HCT116 (cell line): ENCODE results near the gene AEBP2. TPM values are rescaled to one million over a fixed set of nuclear protein-coding genes. Genes with fewer than 3 reads are reported as not detected.

ENCODE experiments used
- ATAC-seq: fragments of 200-7000 bp; cut with Tn5 transposase; 2 replicates; pipeline ENCODE4 v1.9.1; 2020; ENCODE audit warnings: mild to moderate bottlenecking, moderate library complexity
- BruUV-seq: library from RNA; stranded (reverse); fragments of 400-500 nt; replicated peaks from 2 replicates; lab custom pipeline; 2021; lab: Mats Ljungman, UMichigan
- CTCF ChIA-PET: fragments of 300-600 bp; sonication (Branson Sonifier 250); formaldehyde crosslinking; loops from one replicate; lab custom pipeline; 2021; ENCODE audit warnings: antibody characterized with exemption; lab: Charles Lee
- POLR2A ChIA-PET: fragments of 300-600, 350-600 bp; sonication (Branson Sonifier 250); formaldehyde crosslinking; loops from one replicate; lab custom pipeline; 2021; ENCODE audit warnings: antibody characterized with exemption; lab: Charles Lee
- RAD21 ChIA-PET, 2 experiments: fragments of 300-600 bp; sonication (Branson Sonifier 250); formaldehyde crosslinking; loops; one replicate each; lab custom pipeline; 2023; ENCODE audit warnings: low total read pairs in 2 of 2; ENCODE audit not compliant: uncharacterized antibody in 2 of 2, unreplicated experiment in 2 of 2, low non-redundant PET in 1 of 2; lab: Charles Lee
- DNase-seq: peaks from one replicate; pipeline ENCODE4 v3.0.0-alpha.2; 2010; ENCODE audit warnings: low read depth, low spot score
- H2AFZ ChIP-seq: fragments of 200-600 bp; shearing (Covaris generic), sonication (generic); 2 replicates; pipeline ENCODE4 v1.6.1; 2017; ENCODE audit warnings: low read depth, mixed run types, mixed read lengths, antibody characterized with exemption, low read length; ENCODE audit not compliant: poor library complexity, severe bottlenecking
- H3K27ac ChIP-seq: 2 replicates; pipeline ENCODE4 v1.5.1; 2012; ENCODE audit warnings: low read depth, low read length
- H3K27me3 ChIP-seq: fragments of 200-600 bp; sonication (generic); 2 replicates; pipeline ENCODE4 v1.6.1; 2016; ENCODE audit warnings: mixed run types, low read length, mixed read lengths; ENCODE audit not compliant: insufficient read depth
- H3K36me3 ChIP-seq, 2 experiments: fragments of 200-500 bp in 1 of 2; fragments of 200-600 bp in 1 of 2; sonication (Bioruptor generic) in 1 of 2; sonication (generic) in 1 of 2; 2 replicates each; pipeline versions ENCODE4 v1.5.1 to v1.6.1; 2014 to 2016; ENCODE audit warnings: low read length in 2 of 2, inconsistent platforms in 1 of 2, mixed read lengths in 1 of 2, mixed run types in 1 of 2; ENCODE audit not compliant: insufficient read depth in 2 of 2, control insufficient read depth in 1 of 2
- H3K4me1 ChIP-seq, 2 experiments: fragments of 200-600 bp in 1 of 2; sonication (generic) in 1 of 2; 2 replicates each; pipeline versions ENCODE4 v1.5.1 to v1.6.1; 2012 to 2017; ENCODE audit warnings: low read length in 2 of 2, inconsistent platforms in 1 of 2, mild to moderate bottlenecking in 1 of 2, mixed read lengths in 1 of 2, mixed run types in 1 of 2, moderate library complexity in 1 of 2; ENCODE audit not compliant: insufficient read depth in 2 of 2, control insufficient read depth in 1 of 2
- H3K4me2 ChIP-seq: fragments of 200-600 bp; sonication (generic); 2 replicates; pipeline ENCODE4 v1.6.1; 2017; ENCODE audit warnings: mixed run types, low read length, mixed read lengths
- H3K4me3 ChIP-seq, 2 experiments: fragments of 200-600 bp in 1 of 2; sonication (generic) in 1 of 2; replicated peaks in 1 of 2; 2 replicates each; pipeline ENCODE4 v1.5.1; 2011 to 2016; ENCODE audit warnings: low read length in 2 of 2, control low read depth in 1 of 2, low read depth in 1 of 2, mild to moderate bottlenecking in 1 of 2, mixed read lengths in 1 of 2, mixed run types in 1 of 2
- H3K79me2 ChIP-seq: fragments of 200-600 bp; sonication (generic); 2 replicates; pipeline ENCODE4 v1.6.1; 2017; ENCODE audit warnings: mild to moderate bottlenecking, mixed run types, low read length, moderate library complexity, mixed read lengths; ENCODE audit not compliant: insufficient read depth
- H3K9ac ChIP-seq: fragments of 200-600 bp; sonication (generic); 2 replicates; pipeline ENCODE4 v1.6.1; 2016; ENCODE audit warnings: low read length, mixed read lengths
- H3K9me2 ChIP-seq: fragments of 200-600 bp; sonication (generic), shearing (Covaris generic); 2 replicates; pipeline ENCODE4 v1.6.1; 2017; ENCODE audit warnings: mixed run types, mild to moderate bottlenecking, moderate library complexity; ENCODE audit not compliant: insufficient read depth
- H3K9me3 ChIP-seq, 2 experiments: fragments of 200-500 bp in 1 of 2; fragments of 200-600 bp in 1 of 2; sonication (Bioruptor generic) in 1 of 2; sonication (generic) in 1 of 2; 2 replicates each; pipeline ENCODE4 v1.6.1; 2014 to 2017; ENCODE audit warnings: low read length in 2 of 2, mixed read lengths in 2 of 2, inconsistent platforms in 1 of 2, low read depth in 1 of 2, mild to moderate bottlenecking in 1 of 2, mixed run types in 1 of 2, moderate library complexity in 1 of 2; ENCODE audit not compliant: control insufficient read depth in 1 of 2, insufficient read depth in 1 of 2
- H4K20me1 ChIP-seq: fragments of 200-600 bp; sonication (generic), shearing (Covaris generic); 2 replicates; pipeline ENCODE4 v1.6.1; 2017; ENCODE audit warnings: mixed run types, mild to moderate bottlenecking, moderate library complexity; ENCODE audit not compliant: insufficient read depth
- CEBPB ChIP-seq: IDR thresholded peaks from 2 replicates; pipeline ENCODE4 v1.6.1; 2012; ENCODE audit warnings: low read depth
- EGR1 ChIP-seq: IDR thresholded peaks from 2 replicates; pipeline ENCODE4 v1.6.1; 2012; ENCODE audit warnings: low read depth
- POLR2AphosphoS5 ChIP-seq: IDR thresholded peaks from 2 replicates; pipeline ENCODE4 v1.6.1; 2011; ENCODE audit warnings: mild to moderate bottlenecking, low read depth, low read length, moderate library complexity
- SIN3A ChIP-seq: IDR thresholded peaks from 2 replicates; pipeline ENCODE4 v1.6.1; 2012; ENCODE audit warnings: low read depth
- SP1 ChIP-seq: IDR thresholded peaks from 2 replicates; pipeline ENCODE4 v1.6.1; 2012; ENCODE audit warnings: low read depth
- ZNF274 ChIP-seq: fragments of 200-500 bp; sonication (Bioruptor generic); IDR thresholded peaks from 2 replicates; pipeline ENCODE4 v1.6.1; 2014; ENCODE audit warnings: mild to moderate bottlenecking, low read depth, low read length, inconsistent platforms
- intact Hi-C: fragments of 100-400 bp; cut with micrococcal nuclease; formaldehyde crosslinking; loops from 2 replicates; pipeline ENCODE4 v1.10.0; 2022
- total RNA-seq: library from RNA; stranded (reverse); gene quantifications from one replicate; pipeline ENCODE4 v1.2.1, GENCODE V29; 2021; ENCODE audit not compliant: unreplicated experiment
- TF ChIP-seq, protein P1 (sequence below), 3 experiments: fragments of 200-600 bp in 1 of 3; sonication (generic) in 1 of 3; IDR thresholded peaks in 2 of 3; conservative IDR thresholded peaks in 1 of 3; 2 replicates each; pipeline ENCODE4 v1.5.1; 2012 to 2017; ENCODE audit warnings: low read depth in 2 of 3, low read length in 2 of 3, antibody characterized with exemption in 1 of 3, borderline replicate concordance in 1 of 3, control low read depth in 1 of 3, mild to moderate bottlenecking in 1 of 3, mixed read lengths in 1 of 3, mixed run types in 1 of 3, moderate library complexity in 1 of 3; ENCODE audit not compliant: insufficient read depth in 1 of 3
- TF ChIP-seq, protein P2 (sequence below): IDR thresholded peaks from 2 replicates; pipeline ENCODE4 v1.6.1; 2012
- TF ChIP-seq, protein P3 (sequence below): IDR thresholded peaks from 2 replicates; pipeline ENCODE4 v1.6.1; 2012; ENCODE audit warnings: low read depth

The AEBP2 gene
- total RNA-seq, 1 experiment from 2014 or later = 44.6 TPM

DNA sequence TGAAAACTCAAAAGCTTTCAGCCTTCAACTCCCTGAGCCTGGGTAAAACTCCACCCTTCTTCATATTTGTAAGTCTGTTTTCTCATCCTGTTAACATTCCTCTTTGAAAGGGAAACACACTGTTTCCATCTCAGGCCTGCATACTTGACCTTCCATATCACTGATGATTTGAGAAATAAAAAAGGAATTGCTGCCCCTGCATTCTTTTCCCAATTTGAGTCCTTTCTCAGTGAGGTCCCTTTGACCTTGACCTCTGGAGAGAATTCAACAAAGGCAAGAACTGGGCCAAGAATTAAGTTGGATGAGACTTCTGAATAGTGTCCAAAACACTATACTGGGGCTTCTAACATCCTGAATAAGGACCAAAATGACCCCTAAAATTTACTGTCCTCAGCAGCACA is 108.0 kb downstream of the AEBP2 start:
- Histone ChIP-seq H3K9ac (no peak overlapping the region), H3K9me2 (no peaks in the 10 kb centered on the region), H3K4me3 (no peak overlapping the region), H3K4me2 (no peak overlapping the region), H3K79me2 (no peaks in the 10 kb centered on the region), H4K20me1 (no peaks in the 10 kb centered on the region), H3K9me3 (no peaks in the 10 kb centered on the region), H3K27ac (no peak overlapping the region), H2AFZ (no peak overlapping the region), H3K27me3 (no peaks in the 10 kb centered on the region), H3K36me3 (no peaks in the 10 kb centered on the region), H3K4me1 (no peaks in the 10 kb centered on the region)
- no peak for DNase-seq
- TF ChIP-seq CEBPB (no peak), SIN3A (no peak), ZNF274 (no peak)
- TF ChIP-seq, protein P1, sequence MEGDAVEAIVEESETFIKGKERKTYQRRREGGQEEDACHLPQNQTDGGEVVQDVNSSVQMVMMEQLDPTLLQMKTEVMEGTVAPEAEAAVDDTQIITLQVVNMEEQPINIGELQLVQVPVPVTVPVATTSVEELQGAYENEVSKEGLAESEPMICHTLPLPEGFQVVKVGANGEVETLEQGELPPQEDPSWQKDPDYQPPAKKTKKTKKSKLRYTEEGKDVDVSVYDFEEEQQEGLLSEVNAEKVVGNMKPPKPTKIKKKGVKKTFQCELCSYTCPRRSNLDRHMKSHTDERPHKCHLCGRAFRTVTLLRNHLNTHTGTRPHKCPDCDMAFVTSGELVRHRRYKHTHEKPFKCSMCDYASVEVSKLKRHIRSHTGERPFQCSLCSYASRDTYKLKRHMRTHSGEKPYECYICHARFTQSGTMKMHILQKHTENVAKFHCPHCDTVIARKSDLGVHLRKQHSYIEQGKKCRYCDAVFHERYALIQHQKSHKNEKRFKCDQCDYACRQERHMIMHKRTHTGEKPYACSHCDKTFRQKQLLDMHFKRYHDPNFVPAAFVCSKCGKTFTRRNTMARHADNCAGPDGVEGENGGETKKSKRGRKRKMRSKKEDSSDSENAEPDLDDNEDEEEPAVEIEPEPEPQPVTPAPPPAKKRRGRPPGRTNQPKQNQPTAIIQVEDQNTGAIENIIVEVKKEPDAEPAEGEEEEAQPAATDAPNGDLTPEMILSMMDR (IDR thresholded peaks at IDR 0.05 in 2 of 3, conservative IDR thresholded peaks at IDR 0.05 in 1 of 3; ENCODE audit: borderline replicate concordance in 1 of 3, insufficient read depth in 1 of 3, low read depth in 2 of 3, low read length in 2 of 3) = no peak
- RAD21 ChIA-PET = no interaction called here
- BruUV-seq = no TSS peak
- CTCF ChIA-PET = no interaction called here
- intact Hi-C loops = no loop called here
- POLR2A ChIA-PET = no interaction called here
- no peak for ATAC-seq

DNA sequence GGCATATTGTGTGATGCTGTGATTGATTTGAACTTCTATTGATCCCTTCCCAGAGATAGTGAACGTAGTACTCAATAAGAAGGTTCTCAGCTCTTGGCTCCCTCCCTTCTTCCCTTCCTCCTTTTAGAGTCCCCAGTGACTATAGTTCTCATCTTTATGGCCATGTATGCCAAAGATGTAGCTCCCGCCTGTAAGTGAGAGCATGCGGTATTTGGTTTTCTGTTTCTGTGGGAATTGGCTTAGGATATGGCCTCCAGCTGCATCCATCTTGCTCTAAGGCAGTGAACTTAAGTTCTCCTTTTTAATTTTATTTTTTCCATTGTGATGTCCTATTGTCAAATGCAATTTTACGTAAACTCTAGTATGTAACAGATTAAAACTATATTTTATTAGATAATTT is 109.5 kb downstream of the AEBP2 start:
- Histone ChIP-seq H3K36me3 (no peaks in the 10 kb centered on the region), H3K9me2 (no peaks in the 10 kb centered on the region), H4K20me1 (no peaks in the 10 kb centered on the region), H3K79me2 (no peaks in the 10 kb centered on the region), H3K9ac (no peak overlapping the region), H3K27me3 (no peaks in the 10 kb centered on the region), H3K4me1 (no peaks in the 10 kb centered on the region), H3K4me3 (no peak overlapping the region), H3K4me2 (no peak overlapping the region), H3K27ac (no peak overlapping the region), H3K9me3 (no peaks in the 10 kb centered on the region), H2AFZ (no peak overlapping the region)
- DNase-seq = no peak
- ChIA-PET RAD21 (no interaction called here), POLR2A (no interaction called here), CTCF (no interaction called here)
- no peak for ATAC-seq
- BruUV-seq = no TSS peak
- intact Hi-C loops = no loop called here
- TF ChIP-seq SP1 (no peak), POLR2AphosphoS5 (no peak), ZNF274 (no peak), EGR1 (no peak), CEBPB (no peak)
- TF ChIP-seq, protein P2, sequence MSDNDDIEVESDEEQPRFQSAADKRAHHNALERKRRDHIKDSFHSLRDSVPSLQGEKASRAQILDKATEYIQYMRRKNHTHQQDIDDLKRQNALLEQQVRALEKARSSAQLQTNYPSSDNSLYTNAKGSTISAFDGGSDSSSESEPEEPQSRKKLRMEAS = no peak
- TF ChIP-seq, protein P1 (IDR thresholded peaks at IDR 0.05 in 2 of 3, conservative IDR thresholded peaks at IDR 0.05 in 1 of 3; ENCODE audit: borderline replicate concordance in 1 of 3, insufficient read depth in 1 of 3, low read depth in 2 of 3, low read length in 2 of 3) = no peak
- TF ChIP-seq, protein P3, sequence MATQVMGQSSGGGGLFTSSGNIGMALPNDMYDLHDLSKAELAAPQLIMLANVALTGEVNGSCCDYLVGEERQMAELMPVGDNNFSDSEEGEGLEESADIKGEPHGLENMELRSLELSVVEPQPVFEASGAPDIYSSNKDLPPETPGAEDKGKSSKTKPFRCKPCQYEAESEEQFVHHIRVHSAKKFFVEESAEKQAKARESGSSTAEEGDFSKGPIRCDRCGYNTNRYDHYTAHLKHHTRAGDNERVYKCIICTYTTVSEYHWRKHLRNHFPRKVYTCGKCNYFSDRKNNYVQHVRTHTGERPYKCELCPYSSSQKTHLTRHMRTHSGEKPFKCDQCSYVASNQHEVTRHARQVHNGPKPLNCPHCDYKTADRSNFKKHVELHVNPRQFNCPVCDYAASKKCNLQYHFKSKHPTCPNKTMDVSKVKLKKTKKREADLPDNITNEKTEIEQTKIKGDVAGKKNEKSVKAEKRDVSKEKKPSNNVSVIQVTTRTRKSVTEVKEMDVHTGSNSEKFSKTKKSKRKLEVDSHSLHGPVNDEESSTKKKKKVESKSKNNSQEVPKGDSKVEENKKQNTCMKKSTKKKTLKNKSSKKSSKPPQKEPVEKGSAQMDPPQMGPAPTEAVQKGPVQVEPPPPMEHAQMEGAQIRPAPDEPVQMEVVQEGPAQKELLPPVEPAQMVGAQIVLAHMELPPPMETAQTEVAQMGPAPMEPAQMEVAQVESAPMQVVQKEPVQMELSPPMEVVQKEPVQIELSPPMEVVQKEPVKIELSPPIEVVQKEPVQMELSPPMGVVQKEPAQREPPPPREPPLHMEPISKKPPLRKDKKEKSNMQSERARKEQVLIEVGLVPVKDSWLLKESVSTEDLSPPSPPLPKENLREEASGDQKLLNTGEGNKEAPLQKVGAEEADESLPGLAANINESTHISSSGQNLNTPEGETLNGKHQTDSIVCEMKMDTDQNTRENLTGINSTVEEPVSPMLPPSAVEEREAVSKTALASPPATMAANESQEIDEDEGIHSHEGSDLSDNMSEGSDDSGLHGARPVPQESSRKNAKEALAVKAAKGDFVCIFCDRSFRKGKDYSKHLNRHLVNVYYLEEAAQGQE = no peak
